WERI-Rb-1 (cell line): ENCODE data around the gene FHIT.

ENCODE experiments used
- DNase-seq: peaks from one replicate; pipeline ENCODE4 v3.0.0-alpha.2; 2020
- H3K27ac ChIP-seq: fragments of 250-450 bp; sonication (Bioruptor Pico); 2 replicates; pipeline ENCODE4 v1.5.1; 2020; ENCODE audit warnings: mild to moderate bottlenecking, moderate library complexity
- H3K27me3 ChIP-seq: fragments of 250-450 bp; sonication (Bioruptor Pico); 2 replicates; pipeline ENCODE4 v1.5.1; 2021; ENCODE audit warnings: mild to moderate bottlenecking, low read depth, moderate library complexity; ENCODE audit not compliant: insufficient read depth, severe bottlenecking
- H3K36me3 ChIP-seq: fragments of 250-450 bp; sonication (Bioruptor Pico); 2 replicates; pipeline ENCODE4 v1.5.1; 2020; ENCODE audit warnings: mild to moderate bottlenecking, moderate library complexity
- H3K4me3 ChIP-seq: 2 replicates; pipeline ENCODE4 v1.5.1; 2011; ENCODE audit warnings: low read depth, mild to moderate bottlenecking, control low read depth, low read length
- H3K9me3 ChIP-seq: fragments of 250-450 bp; sonication (Bioruptor Pico); 2 replicates; pipeline ENCODE4 v1.5.1; 2021; ENCODE audit warnings: mild to moderate bottlenecking, moderate library complexity; ENCODE audit not compliant: severe bottlenecking
- CTCF ChIP-seq: IDR thresholded peaks from 2 replicates; pipeline ENCODE4 v1.5.1; 2011; ENCODE audit warnings: low read depth, mild to moderate bottlenecking, control low read depth, inconsistent platforms, low read length

The FHIT gene

DNA sequence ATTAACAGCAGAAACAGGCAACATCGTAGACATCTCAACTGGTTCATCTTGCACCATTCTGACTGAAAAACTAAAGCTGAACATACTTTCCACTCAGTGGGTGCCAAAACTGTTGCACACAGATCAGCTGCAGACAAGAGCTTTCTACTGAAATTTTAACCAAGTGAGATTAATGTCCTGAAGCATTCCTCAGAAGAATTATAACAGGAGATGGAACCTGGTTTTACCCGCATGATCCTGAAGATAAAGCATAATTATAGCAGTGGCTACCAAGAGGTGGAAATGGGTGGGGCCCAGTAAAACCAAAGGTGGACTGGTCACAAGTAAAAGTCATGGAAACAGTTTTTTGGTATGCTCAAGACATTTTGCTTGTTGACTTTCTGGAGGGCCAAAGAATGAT lies 858.8 kb downstream of the FHIT start:
- TF ChIP-seq CTCF = no peak
- H3K4me3 ChIP-seq = no peak overlapping the region

DNA sequence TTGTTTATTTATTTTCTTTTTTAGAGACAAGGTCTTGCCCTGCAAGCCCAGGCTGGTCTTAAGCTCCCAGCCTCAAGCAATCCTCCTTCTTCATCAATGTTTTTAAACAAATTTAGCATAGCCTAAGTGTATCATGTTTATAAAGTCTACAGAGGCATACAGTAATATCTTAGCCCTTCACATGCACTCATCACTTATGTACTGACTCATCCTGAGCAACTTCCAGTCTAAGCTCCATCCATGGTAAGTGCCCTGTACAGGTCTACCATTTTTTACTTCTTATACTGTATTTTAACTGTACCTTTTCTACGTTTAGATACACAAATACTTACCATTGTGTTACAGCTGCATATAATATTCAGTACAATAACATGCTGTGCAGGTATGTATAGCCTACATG lies 860.0 kb downstream of the FHIT start:
- Histone ChIP-seq H3K27ac (no peak overlapping the region), H3K4me3 (no peak overlapping the region), H3K27me3 (no peaks in the 10 kb centered on the region), H3K36me3 (no peaks in the 10 kb centered on the region), H3K9me3 (no peaks in the 10 kb centered on the region)
- no peak for TF ChIP-seq CTCF
- no peak for DNase-seq

More for the DNA sequence above, 858.8 kb downstream of the FHIT start:
- Histone ChIP-seq H3K36me3 (no peaks in the 10 kb centered on the region), H3K27ac (no peak overlapping the region), H3K9me3 (no peaks in the 10 kb centered on the region), H3K27me3 (no peaks in the 10 kb centered on the region)
- DNase-seq = no peak

DNA sequence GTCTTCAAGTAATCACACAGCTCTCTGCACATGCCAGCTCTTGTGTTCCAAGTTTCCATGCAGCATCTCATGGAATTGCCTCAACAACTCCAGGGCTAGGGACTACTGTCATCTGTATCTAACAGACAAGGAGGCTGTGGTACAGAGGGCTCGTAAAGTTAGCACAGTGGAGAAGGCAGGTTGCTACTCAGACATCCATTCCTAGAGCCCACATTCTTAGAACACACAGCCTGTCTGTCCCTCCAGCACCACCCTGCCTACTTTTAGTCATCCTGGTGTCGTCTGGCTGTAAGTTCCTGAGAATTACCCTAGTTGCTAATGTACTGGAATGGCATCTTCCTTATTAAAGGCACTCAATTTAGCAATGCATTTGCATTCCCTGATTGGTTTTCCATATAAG lies 862.5 kb downstream of the FHIT start:
- Histone ChIP-seq H3K9me3 (no peaks in the 10 kb centered on the region), H3K36me3 (no peaks in the 10 kb centered on the region), H3K27ac (no peak overlapping the region), H3K27me3 (no peaks in the 10 kb centered on the region), H3K4me3 (no peak overlapping the region)
- TF ChIP-seq CTCF = no peak
- DNase-seq = no peak

DNA sequence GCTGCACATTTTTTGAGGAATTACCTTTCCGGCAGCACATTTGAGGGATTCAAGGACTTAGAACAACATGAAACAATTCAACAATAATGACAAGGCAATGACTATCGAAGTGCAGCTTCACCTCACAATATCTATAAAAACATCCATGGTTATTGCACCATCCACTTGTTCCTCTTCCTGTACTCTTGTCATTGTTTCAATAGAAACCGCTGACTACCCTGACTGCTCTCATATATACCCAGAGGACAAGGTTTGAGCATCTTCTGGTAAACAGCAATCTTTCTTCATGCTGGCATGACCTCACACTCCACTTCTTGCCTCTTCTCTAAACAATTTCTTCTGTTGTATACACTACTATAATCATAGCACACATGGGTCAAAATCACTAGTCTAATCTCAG lies 864.9 kb downstream of the FHIT start:
- DNase-seq = no peak
- no peaks in the 10 kb centered on the region for H3K9me3 ChIP-seq
- no peak overlapping the region for H3K27ac ChIP-seq
- no peak for TF ChIP-seq CTCF
- H3K36me3 ChIP-seq = no peaks in the 10 kb centered on the region
- no peaks in the 10 kb centered on the region for H3K27me3 ChIP-seq
- H3K4me3 ChIP-seq = no peak overlapping the region

DNA sequence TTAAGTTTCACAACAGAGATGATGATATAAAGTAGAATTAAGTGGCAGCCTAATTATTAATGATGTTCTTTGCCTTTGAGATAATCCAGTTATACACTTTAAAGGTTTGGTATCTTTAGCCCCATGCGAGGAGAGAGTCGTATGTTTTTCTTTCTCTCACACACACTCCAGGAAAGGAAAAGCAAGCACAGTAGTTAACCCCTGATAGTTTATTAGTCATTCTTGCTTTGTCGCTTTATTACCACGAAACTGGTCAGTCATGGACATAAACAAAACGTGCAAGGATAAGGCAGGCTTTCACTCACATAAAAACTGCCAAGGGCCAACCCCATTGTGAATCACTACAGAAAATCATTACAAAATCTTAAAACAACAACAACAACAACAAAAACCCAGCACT lies 866.9 kb downstream of the FHIT start:
- no peak overlapping the region for H3K4me3 ChIP-seq
- H3K27ac ChIP-seq = no peak overlapping the region
- no peaks in the 10 kb centered on the region for H3K9me3 ChIP-seq
- TF ChIP-seq CTCF = no peak
- DNase-seq = no peak
- no peaks in the 10 kb centered on the region for H3K36me3 ChIP-seq
- no peaks in the 10 kb centered on the region for H3K27me3 ChIP-seq

DNA sequence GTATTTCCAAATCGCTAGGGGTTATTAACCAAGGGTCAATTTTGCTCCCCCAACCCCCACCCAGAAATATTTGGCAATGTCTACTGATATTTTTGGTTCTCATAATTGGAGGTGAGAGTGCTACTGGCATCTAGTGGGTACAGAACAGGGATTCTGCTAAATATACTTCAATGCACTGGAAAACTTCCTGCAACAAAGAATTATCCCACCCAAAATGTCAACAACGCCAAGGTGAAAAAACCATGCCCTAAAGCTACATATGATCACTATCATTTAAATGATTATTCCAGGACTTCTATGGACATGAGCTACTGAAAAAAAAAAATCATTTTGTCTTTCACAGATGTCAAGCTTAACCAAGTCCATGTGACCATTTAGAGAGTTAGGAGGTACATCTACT lies 867.9 kb downstream of the FHIT start:
- no peak for TF ChIP-seq CTCF
- Histone ChIP-seq H3K9me3 (no peaks in the 10 kb centered on the region), H3K4me3 (no peak overlapping the region), H3K27ac (no peak overlapping the region), H3K27me3 (no peaks in the 10 kb centered on the region), H3K36me3 (no peaks in the 10 kb centered on the region)
- no peak for DNase-seq
